ENCODE results near the gene MAPK10.
"Not testable (repeated sequence)": the region's sequence is repeated elsewhere in the genome, so short reads cannot be mapped to it uniquely, and the experiment has no call there.

MAPK10 gene

DNA sequence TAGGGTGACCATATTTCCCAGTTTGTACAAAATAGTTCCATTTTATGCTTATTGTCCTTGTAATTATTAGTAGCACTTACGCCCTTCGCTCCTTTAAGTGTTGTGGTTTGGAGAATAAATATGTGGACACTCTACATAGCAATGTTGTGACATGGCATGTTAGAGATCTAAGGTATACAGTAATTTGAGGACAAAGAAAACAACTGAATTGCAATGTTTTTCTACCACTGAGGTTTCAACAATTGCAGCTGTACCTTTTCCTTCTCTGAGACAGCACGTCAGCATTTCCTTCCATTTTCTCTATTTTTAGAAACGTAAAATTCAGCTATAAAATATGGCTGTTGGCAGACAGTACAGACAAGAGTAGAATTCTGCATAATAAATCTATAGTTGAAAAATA is 323.1 kb downstream of the MAPK10 start:
- TF ChIP-seq, protein P1, sequence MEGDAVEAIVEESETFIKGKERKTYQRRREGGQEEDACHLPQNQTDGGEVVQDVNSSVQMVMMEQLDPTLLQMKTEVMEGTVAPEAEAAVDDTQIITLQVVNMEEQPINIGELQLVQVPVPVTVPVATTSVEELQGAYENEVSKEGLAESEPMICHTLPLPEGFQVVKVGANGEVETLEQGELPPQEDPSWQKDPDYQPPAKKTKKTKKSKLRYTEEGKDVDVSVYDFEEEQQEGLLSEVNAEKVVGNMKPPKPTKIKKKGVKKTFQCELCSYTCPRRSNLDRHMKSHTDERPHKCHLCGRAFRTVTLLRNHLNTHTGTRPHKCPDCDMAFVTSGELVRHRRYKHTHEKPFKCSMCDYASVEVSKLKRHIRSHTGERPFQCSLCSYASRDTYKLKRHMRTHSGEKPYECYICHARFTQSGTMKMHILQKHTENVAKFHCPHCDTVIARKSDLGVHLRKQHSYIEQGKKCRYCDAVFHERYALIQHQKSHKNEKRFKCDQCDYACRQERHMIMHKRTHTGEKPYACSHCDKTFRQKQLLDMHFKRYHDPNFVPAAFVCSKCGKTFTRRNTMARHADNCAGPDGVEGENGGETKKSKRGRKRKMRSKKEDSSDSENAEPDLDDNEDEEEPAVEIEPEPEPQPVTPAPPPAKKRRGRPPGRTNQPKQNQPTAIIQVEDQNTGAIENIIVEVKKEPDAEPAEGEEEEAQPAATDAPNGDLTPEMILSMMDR (IDR thresholded peaks at IDR 0.05; ENCODE audit: low read depth, low read length): no peak
- H3K4me3 ChIP-seq (ENCODE audit: low read depth, low read length): no peak overlapping the region

DNA sequence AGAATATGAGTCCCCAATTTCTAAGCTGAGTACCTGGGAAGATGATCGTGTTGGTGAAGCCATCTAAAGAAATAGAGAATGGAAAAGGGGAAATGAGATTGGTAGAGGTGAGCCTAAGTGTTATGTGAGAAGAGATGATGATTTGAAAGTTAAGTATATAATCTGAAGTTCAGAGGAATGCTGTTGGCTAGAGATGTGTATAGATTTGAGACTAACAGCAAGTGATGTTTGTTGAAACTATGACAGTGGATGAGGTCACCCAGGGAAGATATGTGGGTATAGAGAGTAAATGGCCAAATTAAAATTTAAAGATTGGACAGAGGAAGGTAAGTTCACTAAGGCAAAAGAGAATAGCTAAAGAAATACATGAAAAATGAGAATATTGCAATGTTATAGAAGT is 324.2 kb downstream of the MAPK10 start:
- no peak overlapping the region for H3K4me3 ChIP-seq (ENCODE audit: low read depth, low read length)
- TF ChIP-seq, protein P1 (IDR thresholded peaks at IDR 0.05; ENCODE audit: low read depth, low read length): no peak

DNA sequence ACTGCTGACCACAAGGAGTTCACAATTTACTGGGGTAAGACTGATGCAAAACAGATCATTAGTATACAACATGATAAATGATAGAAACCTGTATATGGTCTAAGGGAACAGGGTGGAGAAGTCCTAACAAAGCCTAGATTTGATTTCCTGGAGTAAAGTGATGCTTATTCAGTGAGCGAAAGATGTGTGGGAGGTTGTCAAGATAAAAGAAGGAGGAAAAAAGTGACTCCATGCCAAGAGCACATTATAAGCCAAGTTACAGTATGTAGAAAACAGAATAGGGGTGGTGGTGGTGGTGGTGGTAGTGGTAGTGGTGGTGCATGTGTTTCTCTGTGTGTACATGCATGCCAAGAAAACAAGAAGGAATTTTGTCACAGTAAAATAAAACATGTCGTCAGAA is 325.2 kb downstream of the MAPK10 start:
- H3K4me3 ChIP-seq (ENCODE audit: low read depth, low read length): no peak overlapping the region
- TF ChIP-seq, protein P1 (IDR thresholded peaks at IDR 0.05; ENCODE audit: low read depth, low read length): no peak

DNA sequence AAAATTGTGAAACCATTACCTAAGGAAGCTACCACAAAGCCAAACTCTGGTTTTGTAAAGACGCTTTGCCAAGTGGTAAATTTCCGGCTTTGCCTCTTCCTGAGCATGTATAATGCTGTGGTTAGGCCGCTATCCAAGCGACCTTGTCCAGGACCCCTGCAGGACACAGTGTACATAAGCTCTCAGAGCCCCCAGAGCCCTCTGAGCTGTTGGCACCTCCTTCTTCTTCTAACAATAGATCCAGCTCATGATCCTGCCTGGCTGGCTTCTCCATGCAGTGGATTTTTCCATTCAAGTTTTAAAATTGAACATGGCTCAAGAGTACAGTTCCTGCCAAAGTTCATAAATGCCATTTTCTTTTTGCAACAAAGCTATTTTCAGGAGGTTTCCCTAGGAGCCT is 326.7 kb downstream of the MAPK10 start:
- TF ChIP-seq, protein P1 (IDR thresholded peaks at IDR 0.05; ENCODE audit: low read depth, low read length): no peak
- H3K4me3 ChIP-seq (ENCODE audit: low read depth, low read length): no peak overlapping the region

DNA sequence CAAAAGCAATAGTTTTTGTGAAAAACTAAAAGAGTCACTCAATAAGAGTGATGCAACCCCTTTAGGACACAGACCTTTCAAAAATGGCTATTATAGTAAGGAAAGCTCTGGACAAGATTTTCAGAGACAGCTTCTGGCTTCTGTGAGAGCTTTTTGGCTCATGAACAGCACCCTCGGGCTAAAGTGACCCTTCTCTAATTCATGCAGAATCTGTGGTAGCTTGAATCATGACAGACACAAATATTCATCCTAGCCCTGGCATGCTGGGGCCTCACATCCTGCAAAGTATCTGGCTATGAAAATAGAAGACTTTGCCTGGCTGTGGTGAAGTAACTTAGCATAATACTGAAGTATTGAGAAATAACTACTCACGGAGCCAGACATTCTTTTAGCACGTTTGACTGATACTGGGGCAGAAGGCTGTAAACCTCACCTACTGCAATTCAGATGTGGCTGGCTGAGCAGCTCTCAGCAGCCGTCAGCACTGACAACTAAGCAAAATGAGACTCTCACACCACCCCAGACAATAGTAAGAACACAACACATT is 327.3 kb downstream of the MAPK10 start:
- no peak overlapping the region for H3K4me3 ChIP-seq (ENCODE audit: low read depth, low read length)
- TF ChIP-seq, protein P1 (IDR thresholded peaks at IDR 0.05; ENCODE audit: low read depth, low read length): no peak

DNA sequence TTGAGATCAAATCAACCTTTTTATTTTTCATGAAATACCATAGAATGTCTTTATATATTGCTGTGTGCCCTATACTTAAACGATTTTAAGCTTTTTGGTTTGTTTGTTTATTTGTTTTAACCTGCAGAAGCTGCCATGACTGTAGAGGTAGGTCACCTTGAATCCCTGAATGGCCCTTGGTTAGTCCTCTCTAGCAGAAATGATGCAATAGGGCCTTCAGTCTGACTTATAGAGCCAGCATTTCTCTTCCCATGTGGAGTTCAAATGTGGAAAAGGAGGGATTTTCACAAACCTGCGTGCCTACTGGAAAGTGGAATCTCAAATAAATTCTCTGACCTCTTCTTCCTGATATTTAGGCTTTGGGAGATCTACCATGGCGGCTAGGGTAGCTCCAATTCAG is 327.9 kb downstream of the MAPK10 start:
- TF ChIP-seq, protein P1 (IDR thresholded peaks at IDR 0.05; ENCODE audit: low read depth, low read length): no peak

DNA sequence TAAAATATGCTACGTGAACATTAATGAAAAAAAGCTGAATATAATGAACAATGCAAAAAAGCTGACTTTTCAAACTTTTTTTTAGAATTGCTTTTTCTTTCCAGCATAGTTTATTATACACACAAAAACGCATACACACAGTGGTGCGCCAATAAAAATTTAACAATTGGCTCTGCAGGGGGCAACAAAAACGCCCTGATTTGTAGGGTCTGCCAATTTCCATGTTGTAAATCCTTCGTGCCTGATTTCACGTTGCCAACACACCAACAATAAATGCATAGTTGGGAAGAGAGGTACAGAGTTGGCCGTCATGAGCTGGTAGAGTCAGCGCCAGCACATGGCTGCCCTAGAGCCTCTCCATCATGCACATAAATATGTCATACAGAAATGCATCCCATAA is 333.1 kb downstream of the MAPK10 start:
- TF ChIP-seq, protein P1 (IDR thresholded peaks at IDR 0.05; ENCODE audit: low read depth, low read length): no peak
- no peak overlapping the region for H3K4me3 ChIP-seq (ENCODE audit: low read depth, low read length)

More for the DNA sequence above, 327.9 kb downstream of the MAPK10 start:
- H3K4me3 ChIP-seq (ENCODE audit: low read depth, low read length): no peak overlapping the region

DNA sequence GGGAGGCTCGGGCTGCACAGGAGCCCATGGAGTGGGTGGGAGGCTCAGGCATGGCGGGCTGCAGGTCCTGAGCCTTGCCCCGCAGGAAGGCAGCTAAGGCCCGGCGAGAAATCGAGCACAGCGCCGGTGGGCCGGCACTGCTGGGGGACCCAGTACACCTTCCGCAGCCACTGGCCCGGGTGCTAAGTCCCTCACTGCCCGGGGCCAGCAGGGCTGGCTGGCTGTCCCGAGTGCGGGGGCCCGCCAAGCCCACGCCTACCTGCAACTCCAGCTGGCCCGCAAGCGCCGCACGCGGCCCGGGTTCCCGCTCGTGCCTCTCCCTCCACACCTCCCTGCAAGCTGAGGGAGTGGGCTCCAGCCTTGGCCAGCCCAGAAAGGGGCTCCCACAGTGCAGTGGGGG is 338.2 kb downstream of the MAPK10 start:
- H3K4me3 ChIP-seq (ENCODE audit: low read depth, low read length): not testable (repeated sequence)
